NCI-H146 treated with DMSO at 0.1 percent for 48 hours (cell line): Measurements from ENCODE around the gene ILDR1.
"Not testable (repeated sequence)": the region's sequence is repeated elsewhere in the genome, so short reads cannot be mapped to it uniquely, and the experiment has no call there.

ENCODE experiments used
- DNase-seq: peaks from one replicate; lab custom pipeline; 2025; ENCODE audit not compliant: unreplicated experiment; lab: John Stamatoyannopoulos, UW

Gene ILDR1

GRCh38 chr3:121948641-121949040, 73.4 kb downstream of the ILDR1 start:
- DNase-seq, result no peak

GRCh38 chr3:121943431-121943830, 78.6 kb downstream of the ILDR1 start:
- DNase-seq, result no peak

- no peak for DNase-seq
Measured at GRCh38 chr3:121942116-121942786, 79.8 kb downstream of the ILDR1 start.

GRCh38 chr3:121941592-121941991, 80.5 kb downstream of the ILDR1 start:
- DNase-seq, result no peak

GRCh38 chr3:121938141-121938855, 83.7 kb downstream of the ILDR1 start:
- DNase-seq, result not testable (repeated sequence)
